Measurements from ENCODE around the gene PTPRG. TPM values are rescaled to one million over a fixed set of nuclear protein-coding genes. Genes with fewer than 3 reads are reported as not detected.

Gene PTPRG
- total RNA-seq, 1 experiment from 2014 or later: 69.3 TPM

- Histone ChIP-seq H3K9me3 (ENCODE audit: control insufficient read depth, low read depth, low read length) (no peaks in the 10 kb centered on the region), H4K20me1 (ENCODE audit: control insufficient read depth, insufficient read depth, insufficient read length) (peaks cover 1% of the 10 kb centered on the region), H3K4me2 (ENCODE audit: insufficient read depth, insufficient read length, low read length) (no peak overlapping the region), H3K79me2 (ENCODE audit: insufficient read depth, low read length) (peaks cover 76% of the 10 kb centered on the region), H3K56ac (ENCODE audit: insufficient read length, low read depth, low read length) (no peak overlapping the region), H4K91ac (ENCODE audit: insufficient read length, low read depth, low read length) (no peak overlapping the region), H2BK120ac (ENCODE audit: low read depth, low read length, poor library complexity, severe bottlenecking) (no peak overlapping the region), H3K79me1 (ENCODE audit: insufficient read depth, low read depth, low read length, poor library complexity, severe bottlenecking) (peaks cover 11% of the 10 kb centered on the region), H4K8ac (replicated peaks; ENCODE audit: insufficient read length, low read depth, low read length) (no peak overlapping the region), H4K5ac (ENCODE audit: insufficient read length, low read depth, low read length) (no peak overlapping the region), H2AFZ (ENCODE audit: low read length) (no peak overlapping the region), H2AK5ac (ENCODE audit: insufficient read length, low read length) (no peak overlapping the region), H2BK20ac (ENCODE audit: low read depth, low read length, poor library complexity, severe bottlenecking) (no peak overlapping the region), H3K9ac (ENCODE audit: extremely low read depth, insufficient read length, low read length) (no peak overlapping the region), H3K23me2 (ENCODE audit: insufficient read length, low read depth, low read length, poor library complexity, severe bottlenecking) (no peaks in the 10 kb centered on the region), H3T11ph (ENCODE audit: low read length) (no peak overlapping the region), H3K23ac (ENCODE audit: insufficient read length, low read depth, low read length) (no peak overlapping the region), H3K14ac (ENCODE audit: insufficient read depth, low read length) (no peak overlapping the region), H2BK5ac (ENCODE audit: insufficient read length, low read length) (no peak overlapping the region), H3K27me3 (ENCODE audit: insufficient read depth, low read length) (no peaks in the 10 kb centered on the region), H2BK15ac (ENCODE audit: low read depth, low read length) (no peak overlapping the region), H3K27ac (ENCODE audit: insufficient read length, low read depth, low read length) (no peak overlapping the region), H2BK12ac (ENCODE audit: insufficient read length, low read depth, low read length) (no peak overlapping the region), H3K4me1 (ENCODE audit: insufficient read depth, low read length) (peaks cover 8% of the 10 kb centered on the region; the same call in 1 of the 2 replicates), H3K4ac (ENCODE audit: low read depth, low read length) (no peak overlapping the region), H3K18ac (ENCODE audit: insufficient read length, low read depth, low read length) (no peak overlapping the region)
- Mint-ChIP-seq H3K27ac (no peak overlapping the region), H3K4me3 (no peak overlapping the region), H3K4me1 (peaks cover 33% of the 10 kb centered on the region in 2 experiments), H3K36me3 (ENCODE audit: insufficient read depth in 1 of 3, low read depth in 3 of 3) (peaks cover 45 to 49% (median 47%) of the 10 kb centered on the region in 3 experiments), H3K27me3 (ENCODE audit: low read depth) (no peaks in the 10 kb centered on the region; the same call in 1 of the 2 replicates), H3K9me3 (peaks cover 17 to 24% of the 10 kb centered on the region in 2 experiments)
- whole genome bisulfite sequencing (ENCODE audit: extremely low coverage, insufficient read length, low lambda C conversion rate): no CpG with 5 or more reads among the region's 2 CpGs
- DNase-seq: no peak
- TF ChIP-seq CTCF (conservative IDR thresholded peaks at IDR 0.05): no peak
Observed at GRCh38 chr3:61645148-61645547, 83.8 kb downstream of the PTPRG start.
